WTC11 (cell line): ENCODE data around the gene KCNT1. TPM values are rescaled to one million over a fixed set of nuclear protein-coding genes. Genes with fewer than 3 reads are reported as not detected.

Experiments used
- ATAC-seq: fragments of 200-7000 bp; cut with Tn5 transposase; 2 replicates; pipeline ENCODE4 v1.10.0; 2021; ENCODE audit warnings: mild to moderate bottlenecking, moderate library complexity
- CTCF ChIA-PET: fragments of 300-600 bp; sonication (Branson Sonifier 250); formaldehyde crosslinking; loops from one replicate; lab custom pipeline; 2021; ENCODE audit warnings: antibody characterized with exemption; lab: Charles Lee
- POLR2A ChIA-PET: fragments of 350-600 bp; sonication (Branson Sonifier 250); formaldehyde crosslinking; loops from one replicate; lab custom pipeline; 2021; ENCODE audit warnings: antibody characterized with exemption; lab: Charles Lee
- DNase-seq: peaks from one replicate; pipeline ENCODE4 v3.0.0; 2021; ENCODE audit warnings: low spot score
- H3K27ac Mint-ChIP-seq: 2 replicates; pipeline ENCODE4 v1.8.0; 2021; ENCODE audit warnings: mixed read lengths
- H3K27me3 Mint-ChIP-seq: 2 replicates; pipeline ENCODE4 v1.8.0; 2021; ENCODE audit warnings: low read depth, mild to moderate bottlenecking, moderate library complexity, mixed read lengths
- H3K36me3 Mint-ChIP-seq: 2 replicates; pipeline ENCODE4 v1.8.0; 2021; ENCODE audit warnings: mixed read lengths
- H3K4me1 Mint-ChIP-seq: 2 replicates; pipeline ENCODE4 v1.8.0; 2022; ENCODE audit warnings: mixed read lengths
- H3K4me3 Mint-ChIP-seq: 2 replicates; pipeline ENCODE4 v1.8.0; 2021; ENCODE audit warnings: mild to moderate bottlenecking, moderate library complexity, mixed read lengths
- H3K9me3 Mint-ChIP-seq: 2 replicates; pipeline ENCODE4 v1.8.0; 2021; ENCODE audit warnings: mixed read lengths
- CBFB ChIP-seq: sonication (generic); formaldehyde crosslinking; IDR thresholded peaks from 2 replicates; pipeline ENCODE4 v1.8.1; 2022; ENCODE audit warnings: mild to moderate bottlenecking, low read depth, missing genetic modification reagents
- KAT7 ChIP-seq: sonication (generic); formaldehyde crosslinking; IDR thresholded peaks from 2 replicates; pipeline ENCODE4 v1.8.1; 2023; ENCODE audit warnings: missing genetic modification reagents, mild to moderate bottlenecking, borderline replicate concordance
- NFATC4 ChIP-seq: fragments of 250-450 bp; sonication (Bioruptor Pico); IDR thresholded peaks from 2 replicates; pipeline ENCODE4 v1.9.0; 2021; ENCODE audit warnings: mild to moderate bottlenecking
- NR1H2 ChIP-seq: sonication (generic); formaldehyde crosslinking; IDR thresholded peaks from 2 replicates; pipeline ENCODE4 v1.9.0; 2021; ENCODE audit warnings: mild to moderate bottlenecking, moderate library complexity, missing genetic modification reagents
- OVOL2 ChIP-seq: fragments of 250-450 bp; sonication (Bioruptor Pico); IDR thresholded peaks from 2 replicates; pipeline ENCODE4 v1.9.0; 2021; ENCODE audit warnings: mild to moderate bottlenecking, borderline replicate concordance
- RELA ChIP-seq: sonication (generic); formaldehyde crosslinking; IDR thresholded peaks from 2 replicates; pipeline ENCODE4 v1.8.1; 2022; ENCODE audit warnings: missing genetic modification reagents, mild to moderate bottlenecking, borderline replicate concordance
- RORB ChIP-seq: fragments of 250-450 bp; sonication (Bioruptor Pico); IDR thresholded peaks from 2 replicates; pipeline ENCODE4 v1.9.0; 2021; ENCODE audit warnings: mild to moderate bottlenecking
- SMAD4 ChIP-seq: sonication (generic); formaldehyde crosslinking; IDR thresholded peaks from 2 replicates; pipeline ENCODE4 v1.8.0; 2022; ENCODE audit warnings: mild to moderate bottlenecking, missing genetic modification reagents
- SP1 ChIP-seq: sonication (generic); formaldehyde crosslinking; conservative IDR thresholded peaks from 2 replicates; pipeline ENCODE4 v1.8.1; 2022; ENCODE audit warnings: missing genetic modification reagents
- TEAD1 ChIP-seq: sonication (generic); formaldehyde crosslinking; IDR thresholded peaks from 2 replicates; pipeline ENCODE4 v1.8.0; 2022; ENCODE audit warnings: mild to moderate bottlenecking, missing genetic modification reagents
- TP53 ChIP-seq: sonication (generic); formaldehyde crosslinking; IDR thresholded peaks from 2 replicates; pipeline ENCODE4 v1.8.1; 2023; ENCODE audit warnings: mild to moderate bottlenecking, missing genetic modification reagents
- ZBTB21 ChIP-seq: sonication (generic); formaldehyde crosslinking; IDR thresholded peaks from 2 replicates; pipeline ENCODE4 v1.8.1; 2023; ENCODE audit warnings: mild to moderate bottlenecking, missing genetic modification reagents, borderline replicate concordance
- ZNF396 ChIP-seq: fragments of 250-450 bp; sonication (Bioruptor Pico); IDR thresholded peaks from 2 replicates; pipeline ENCODE4 v1.8.0; 2021; ENCODE audit warnings: mild to moderate bottlenecking, moderate library complexity, borderline replicate concordance
- total RNA-seq: library from RNA; stranded (reverse); gene quantifications from 3 replicates; pipeline ENCODE4 v1.2.3, GENCODE V29; 2021
- TF ChIP-seq, protein P1 (sequence below): sonication (generic); formaldehyde crosslinking; IDR thresholded peaks from 2 replicates; pipeline ENCODE4 v1.8.1; 2023; ENCODE audit warnings: mild to moderate bottlenecking, moderate library complexity, missing genetic modification reagents
- TF ChIP-seq, protein P2 (sequence below): sonication (generic); formaldehyde crosslinking; IDR thresholded peaks from 2 replicates; pipeline ENCODE4 v1.8.1; 2023; ENCODE audit warnings: mild to moderate bottlenecking, missing genetic modification reagents, moderate library complexity
- TF ChIP-seq, protein P3 (sequence below): sonication (generic); formaldehyde crosslinking; IDR thresholded peaks from 2 replicates; pipeline ENCODE4 v1.8.0; 2023; ENCODE audit warnings: mild to moderate bottlenecking, missing genetic modification reagents
- TF ChIP-seq, protein P4 (sequence below): fragments of 250-450 bp; sonication (Bioruptor Pico); IDR thresholded peaks from 2 replicates; pipeline ENCODE4 v1.9.0; 2021; ENCODE audit warnings: mild to moderate bottlenecking
- TF ChIP-seq, protein P5 (sequence below): sonication (generic); formaldehyde crosslinking; IDR thresholded peaks from 2 replicates; pipeline ENCODE4 v1.8.1; 2022; ENCODE audit warnings: mild to moderate bottlenecking, missing genetic modification reagents, moderate library complexity, borderline replicate concordance
- TF ChIP-seq, protein P6 (sequence below): fragments of 250-450 bp; sonication (Bioruptor Pico); IDR thresholded peaks from 2 replicates; pipeline ENCODE4 v1.9.0; 2021; ENCODE audit warnings: mild to moderate bottlenecking

Gene KCNT1
- total RNA-seq, 1 experiment from 2014 or later = 0.13 TPM

DNA sequence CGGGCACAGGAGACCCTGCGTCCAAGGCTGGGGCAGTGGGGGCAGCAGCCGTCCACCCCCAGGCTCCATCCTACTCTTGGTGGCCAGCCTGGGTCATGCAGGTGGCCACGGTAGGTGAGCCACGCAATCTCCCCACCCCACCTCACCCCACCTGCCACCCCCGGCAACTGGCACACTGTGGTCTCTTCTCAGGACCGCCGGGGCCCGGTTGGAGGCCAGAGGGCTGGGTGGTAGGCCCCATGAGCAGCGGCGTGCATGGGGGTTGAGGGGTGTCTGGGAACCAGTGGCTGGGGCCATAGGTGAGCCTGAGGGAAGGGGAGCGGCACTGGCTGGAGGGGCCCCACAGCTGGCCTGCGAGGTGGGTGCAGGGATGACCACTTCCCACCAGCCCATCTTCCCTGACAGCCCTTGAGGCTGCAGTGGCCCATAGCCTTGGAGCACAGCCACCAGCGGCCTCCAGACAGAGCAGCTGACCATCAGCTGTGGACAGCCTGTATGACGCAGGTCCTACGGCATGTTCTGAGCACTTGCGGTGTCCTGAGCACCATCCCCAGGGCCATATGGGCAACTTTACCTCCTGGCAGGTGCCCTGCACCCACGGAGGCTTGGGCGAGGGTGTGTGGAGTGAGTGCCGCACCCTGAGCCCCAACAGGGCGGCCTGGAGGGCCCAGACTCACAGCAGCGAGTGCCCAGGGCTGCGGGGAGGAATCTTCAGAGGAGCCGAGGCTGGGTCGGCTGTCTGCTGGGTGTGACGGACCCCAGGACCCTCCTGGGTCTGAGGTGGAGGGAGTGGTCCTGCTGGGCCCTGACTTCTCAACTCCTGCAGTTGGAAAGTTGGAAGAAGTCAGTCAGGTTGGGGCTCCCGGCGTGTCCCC, 47.4 kb downstream of the KCNT1 start (continued):
- TF ChIP-seq, protein P1, sequence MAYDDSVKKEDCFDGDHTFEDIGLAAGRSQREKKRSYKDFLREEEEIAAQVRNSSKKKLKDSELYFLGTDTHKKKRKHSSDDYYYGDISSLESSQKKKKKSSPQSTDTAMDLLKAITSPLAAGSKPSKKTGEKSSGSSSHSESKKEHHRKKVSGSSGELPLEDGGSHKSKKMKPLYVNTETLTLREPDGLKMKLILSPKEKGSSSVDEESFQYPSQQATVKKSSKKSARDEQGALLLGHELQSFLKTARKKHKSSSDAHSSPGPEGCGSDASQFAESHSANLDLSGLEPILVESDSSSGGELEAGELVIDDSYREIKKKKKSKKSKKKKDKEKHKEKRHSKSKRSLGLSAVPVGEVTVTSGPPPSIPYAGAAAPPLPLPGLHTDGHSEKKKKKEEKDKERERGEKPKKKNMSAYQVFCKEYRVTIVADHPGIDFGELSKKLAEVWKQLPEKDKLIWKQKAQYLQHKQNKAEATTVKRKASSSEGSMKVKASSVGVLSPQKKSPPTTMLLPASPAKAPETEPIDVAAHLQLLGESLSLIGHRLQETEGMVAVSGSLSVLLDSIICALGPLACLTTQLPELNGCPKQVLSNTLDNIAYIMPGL (CRISPR knock-in tag) = no peak
- TF ChIP-seq TP53 (CRISPR knock-in tag) = no peak
- no peak for TF ChIP-seq NR1H2 (CRISPR knock-in tag)
- no peak for TF ChIP-seq CBFB
- TF ChIP-seq NFATC4 (CRISPR knock-in tag) = no peak
- TF ChIP-seq SP1 (CRISPR knock-in tag) = no peak
- no peak for TF ChIP-seq KAT7 (CRISPR knock-in tag)
- TF ChIP-seq RORB = no peak
- TF ChIP-seq SMAD4 (CRISPR knock-in tag) = no peak

DNA sequence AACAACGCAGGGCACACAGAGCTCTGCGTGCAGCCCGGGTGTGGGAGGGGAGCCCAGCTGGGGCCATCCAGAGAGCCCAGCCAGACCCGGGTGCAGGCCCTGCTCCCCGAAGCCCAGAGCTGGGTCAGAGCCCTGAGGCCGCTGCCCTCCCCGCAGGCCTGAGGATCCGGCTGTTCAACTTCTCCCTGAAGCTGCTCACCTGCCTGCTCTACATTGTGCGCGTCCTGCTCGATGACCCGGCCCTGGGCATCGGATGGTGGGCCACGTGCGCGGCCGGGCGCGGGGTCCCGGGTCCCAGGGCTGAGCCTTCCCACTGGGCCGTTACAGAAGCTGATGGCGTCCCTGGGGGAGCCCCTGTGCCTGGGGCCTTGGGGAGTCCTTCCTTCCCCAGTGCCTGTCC, 48.8 kb downstream of the KCNT1 start:
- no peaks in the 10 kb centered on the region for H3K27me3 Mint-ChIP-seq
- H3K36me3 Mint-ChIP-seq = no peaks in the 10 kb centered on the region
- no peaks in the 10 kb centered on the region for H3K4me1 Mint-ChIP-seq
- ATAC-seq (no peak), DNase-seq (no peak)
- H3K9me3 Mint-ChIP-seq = peaks cover 4% of the 10 kb centered on the region; the same call in 1 of the 2 replicates
- CTCF ChIA-PET = interaction anchor here (0.5 kb wide), 1 partner anchor 257 kb away, joined by 3 read pairs; no protein-coding TSS in a partner anchor
- POLR2A ChIA-PET = interaction anchor here (0.5 kb wide), 1 partner anchor 245 kb away, joined by 4 read pairs; no protein-coding TSS in a partner anchor
- H3K27ac Mint-ChIP-seq = no peak overlapping the region
- TF ChIP-seq, protein P2, sequence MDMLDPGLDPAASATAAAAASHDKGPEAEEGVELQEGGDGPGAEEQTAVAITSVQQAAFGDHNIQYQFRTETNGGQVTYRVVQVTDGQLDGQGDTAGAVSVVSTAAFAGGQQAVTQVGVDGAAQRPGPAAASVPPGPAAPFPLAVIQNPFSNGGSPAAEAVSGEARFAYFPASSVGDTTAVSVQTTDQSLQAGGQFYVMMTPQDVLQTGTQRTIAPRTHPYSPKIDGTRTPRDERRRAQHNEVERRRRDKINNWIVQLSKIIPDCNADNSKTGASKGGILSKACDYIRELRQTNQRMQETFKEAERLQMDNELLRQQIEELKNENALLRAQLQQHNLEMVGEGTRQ (CRISPR knock-in tag) = no peak
- TF ChIP-seq, protein P3, sequence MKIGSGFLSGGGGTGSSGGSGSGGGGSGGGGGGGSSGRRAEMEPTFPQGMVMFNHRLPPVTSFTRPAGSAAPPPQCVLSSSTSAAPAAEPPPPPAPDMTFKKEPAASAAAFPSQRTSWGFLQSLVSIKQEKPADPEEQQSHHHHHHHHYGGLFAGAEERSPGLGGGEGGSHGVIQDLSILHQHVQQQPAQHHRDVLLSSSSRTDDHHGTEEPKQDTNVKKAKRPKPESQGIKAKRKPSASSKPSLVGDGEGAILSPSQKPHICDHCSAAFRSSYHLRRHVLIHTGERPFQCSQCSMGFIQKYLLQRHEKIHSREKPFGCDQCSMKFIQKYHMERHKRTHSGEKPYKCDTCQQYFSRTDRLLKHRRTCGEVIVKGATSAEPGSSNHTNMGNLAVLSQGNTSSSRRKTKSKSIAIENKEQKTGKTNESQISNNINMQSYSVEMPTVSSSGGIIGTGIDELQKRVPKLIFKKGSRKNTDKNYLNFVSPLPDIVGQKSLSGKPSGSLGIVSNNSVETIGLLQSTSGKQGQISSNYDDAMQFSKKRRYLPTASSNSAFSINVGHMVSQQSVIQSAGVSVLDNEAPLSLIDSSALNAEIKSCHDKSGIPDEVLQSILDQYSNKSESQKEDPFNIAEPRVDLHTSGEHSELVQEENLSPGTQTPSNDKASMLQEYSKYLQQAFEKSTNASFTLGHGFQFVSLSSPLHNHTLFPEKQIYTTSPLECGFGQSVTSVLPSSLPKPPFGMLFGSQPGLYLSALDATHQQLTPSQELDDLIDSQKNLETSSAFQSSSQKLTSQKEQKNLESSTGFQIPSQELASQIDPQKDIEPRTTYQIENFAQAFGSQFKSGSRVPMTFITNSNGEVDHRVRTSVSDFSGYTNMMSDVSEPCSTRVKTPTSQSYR (CRISPR knock-in tag) = no peak
- TF ChIP-seq RELA (no peak), OVOL2 (CRISPR knock-in tag) (no peak), ZBTB21 (no peak), ZNF396 (CRISPR knock-in tag) (no peak), TEAD1 (CRISPR knock-in tag) (no peak), NFATC4 (CRISPR knock-in tag) (no peak)
- TF ChIP-seq, protein P4, sequence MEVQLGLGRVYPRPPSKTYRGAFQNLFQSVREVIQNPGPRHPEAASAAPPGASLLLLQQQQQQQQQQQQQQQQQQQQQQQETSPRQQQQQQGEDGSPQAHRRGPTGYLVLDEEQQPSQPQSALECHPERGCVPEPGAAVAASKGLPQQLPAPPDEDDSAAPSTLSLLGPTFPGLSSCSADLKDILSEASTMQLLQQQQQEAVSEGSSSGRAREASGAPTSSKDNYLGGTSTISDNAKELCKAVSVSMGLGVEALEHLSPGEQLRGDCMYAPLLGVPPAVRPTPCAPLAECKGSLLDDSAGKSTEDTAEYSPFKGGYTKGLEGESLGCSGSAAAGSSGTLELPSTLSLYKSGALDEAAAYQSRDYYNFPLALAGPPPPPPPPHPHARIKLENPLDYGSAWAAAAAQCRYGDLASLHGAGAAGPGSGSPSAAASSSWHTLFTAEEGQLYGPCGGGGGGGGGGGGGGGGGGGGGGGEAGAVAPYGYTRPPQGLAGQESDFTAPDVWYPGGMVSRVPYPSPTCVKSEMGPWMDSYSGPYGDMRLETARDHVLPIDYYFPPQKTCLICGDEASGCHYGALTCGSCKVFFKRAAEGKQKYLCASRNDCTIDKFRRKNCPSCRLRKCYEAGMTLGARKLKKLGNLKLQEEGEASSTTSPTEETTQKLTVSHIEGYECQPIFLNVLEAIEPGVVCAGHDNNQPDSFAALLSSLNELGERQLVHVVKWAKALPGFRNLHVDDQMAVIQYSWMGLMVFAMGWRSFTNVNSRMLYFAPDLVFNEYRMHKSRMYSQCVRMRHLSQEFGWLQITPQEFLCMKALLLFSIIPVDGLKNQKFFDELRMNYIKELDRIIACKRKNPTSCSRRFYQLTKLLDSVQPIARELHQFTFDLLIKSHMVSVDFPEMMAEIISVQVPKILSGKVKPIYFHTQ (CRISPR knock-in tag) = no peak
- TF ChIP-seq, protein P5, sequence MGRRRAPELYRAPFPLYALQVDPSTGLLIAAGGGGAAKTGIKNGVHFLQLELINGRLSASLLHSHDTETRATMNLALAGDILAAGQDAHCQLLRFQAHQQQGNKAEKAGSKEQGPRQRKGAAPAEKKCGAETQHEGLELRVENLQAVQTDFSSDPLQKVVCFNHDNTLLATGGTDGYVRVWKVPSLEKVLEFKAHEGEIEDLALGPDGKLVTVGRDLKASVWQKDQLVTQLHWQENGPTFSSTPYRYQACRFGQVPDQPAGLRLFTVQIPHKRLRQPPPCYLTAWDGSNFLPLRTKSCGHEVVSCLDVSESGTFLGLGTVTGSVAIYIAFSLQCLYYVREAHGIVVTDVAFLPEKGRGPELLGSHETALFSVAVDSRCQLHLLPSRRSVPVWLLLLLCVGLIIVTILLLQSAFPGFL (CRISPR knock-in tag) = no peak
- TF ChIP-seq, protein P6, sequence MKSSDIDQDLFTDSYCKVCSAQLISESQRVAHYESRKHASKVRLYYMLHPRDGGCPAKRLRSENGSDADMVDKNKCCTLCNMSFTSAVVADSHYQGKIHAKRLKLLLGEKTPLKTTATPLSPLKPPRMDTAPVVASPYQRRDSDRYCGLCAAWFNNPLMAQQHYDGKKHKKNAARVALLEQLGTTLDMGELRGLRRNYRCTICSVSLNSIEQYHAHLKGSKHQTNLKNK (CRISPR knock-in tag) = no peak
- H3K4me3 Mint-ChIP-seq = no peak overlapping the region
